GM19397 (cell line): ENCODE results near the gene KCNIP3.
"Not testable (repeated sequence)": the region's sequence is repeated elsewhere in the genome, so short reads cannot be mapped to it uniquely, and the experiment has no call there.

ENCODE experiments used
- ATAC-seq: cut with Tn5 transposase; IDR thresholded peaks from one replicate; pipeline ENCODE4 v1.9.1; 2021; ENCODE audit warnings: mild to moderate bottlenecking, moderate library complexity; ENCODE audit not compliant: unreplicated experiment

KCNIP3 gene

DNA sequence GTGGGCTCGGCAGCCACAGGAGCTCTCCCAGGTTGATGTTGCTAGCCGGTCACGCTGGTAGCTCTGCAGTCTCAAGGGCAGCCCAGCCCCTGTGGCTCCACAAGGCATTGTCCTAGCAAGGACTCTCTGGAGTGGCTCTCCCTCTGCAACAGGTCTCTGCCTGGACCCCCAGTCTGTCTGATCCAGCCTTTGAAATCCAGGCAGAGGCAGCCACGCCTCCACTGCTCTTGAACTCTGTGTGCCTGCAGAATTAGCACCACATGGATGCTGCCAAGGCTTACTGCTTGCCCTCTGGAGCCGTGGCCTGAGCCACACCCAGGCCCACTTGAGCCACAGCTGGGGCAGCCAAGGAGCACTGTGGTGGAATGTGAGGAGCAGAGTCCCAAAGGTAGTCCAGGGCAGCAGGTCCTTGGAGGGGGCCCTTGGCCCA lies 62.4 kb downstream of the KCNIP3 start:
- no peak for ATAC-seq

DNA sequence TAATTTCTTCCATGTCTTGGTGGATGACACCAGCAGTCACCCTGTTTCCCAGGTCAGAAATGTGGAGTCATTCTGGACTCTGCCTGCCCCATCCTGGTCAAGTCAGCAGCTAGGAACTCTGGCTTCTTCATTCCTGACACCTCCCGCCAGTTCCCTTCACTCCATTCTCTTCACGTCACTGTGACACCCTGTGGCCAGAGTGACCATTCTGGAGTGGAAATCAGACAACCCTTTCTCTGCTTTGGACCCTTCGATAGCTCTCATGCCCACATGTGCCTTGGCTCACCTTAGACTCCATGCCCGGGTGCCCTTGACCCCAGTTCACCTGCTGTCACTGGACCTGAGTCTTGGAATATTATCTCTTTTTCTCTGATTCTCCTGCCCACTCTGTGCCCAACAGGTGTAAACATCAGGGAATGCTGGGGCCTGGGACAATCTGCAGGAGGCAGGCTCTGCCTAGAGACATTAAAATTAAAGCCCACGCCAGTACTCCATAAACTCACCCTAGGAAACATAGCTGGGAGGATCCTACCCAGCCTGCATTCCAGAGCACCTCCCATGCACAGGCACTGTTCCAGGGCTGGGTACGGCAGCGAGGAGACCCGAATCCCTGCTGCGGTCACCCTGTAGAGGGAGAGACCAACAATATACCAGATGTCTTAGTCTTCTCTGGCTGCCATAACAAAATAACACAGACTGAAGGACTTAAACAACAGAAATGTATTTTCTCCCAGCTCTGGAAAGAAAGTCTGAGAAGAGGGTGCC lies 64.3 kb downstream of the KCNIP3 start:
- ATAC-seq = no peak

DNA sequence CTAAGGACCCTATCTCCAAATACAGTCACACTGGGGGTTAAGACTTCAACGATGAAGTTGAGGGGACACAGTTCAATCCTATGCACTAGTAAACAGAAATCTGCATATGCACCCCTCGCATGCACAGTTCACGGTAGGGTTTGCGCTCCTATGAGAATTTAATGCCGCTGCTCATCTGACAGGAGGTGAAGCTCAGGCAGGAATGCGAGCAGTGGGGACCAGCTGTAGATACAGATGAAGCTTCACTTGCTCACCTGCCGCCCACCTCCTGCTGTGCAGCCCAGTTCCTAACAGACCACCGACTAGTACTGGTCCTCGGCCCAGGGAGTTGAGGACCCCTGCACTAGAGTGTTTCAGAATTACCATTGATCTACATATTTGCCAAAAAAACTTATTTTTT lies 65.3 kb downstream of the KCNIP3 start:
- no peak for ATAC-seq

DNA sequence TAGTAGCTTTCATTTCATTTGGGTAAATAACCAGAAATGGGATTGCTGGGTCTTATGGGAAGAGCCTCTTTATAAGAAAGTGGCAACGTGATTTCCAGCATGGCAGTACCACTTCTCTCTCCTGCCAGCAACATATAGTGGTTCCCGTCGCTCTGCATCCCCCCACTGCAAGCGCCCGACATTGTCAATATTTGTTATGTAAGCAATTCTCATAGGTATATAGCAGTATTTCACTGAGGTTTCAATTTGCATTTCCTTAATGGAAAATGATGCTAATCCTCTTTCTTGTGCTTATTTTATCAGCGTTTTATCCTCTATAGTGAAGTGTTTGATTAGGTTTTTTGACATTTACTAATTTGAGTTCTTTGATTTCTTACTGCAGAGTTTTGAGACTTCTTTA lies 69.4 kb downstream of the KCNIP3 start:
- ATAC-seq = no peak

- no peak for ATAC-seq
Observed at GRCh38 chr2:95372216-95372829, 75.2 kb downstream of the KCNIP3 start.

DNA sequence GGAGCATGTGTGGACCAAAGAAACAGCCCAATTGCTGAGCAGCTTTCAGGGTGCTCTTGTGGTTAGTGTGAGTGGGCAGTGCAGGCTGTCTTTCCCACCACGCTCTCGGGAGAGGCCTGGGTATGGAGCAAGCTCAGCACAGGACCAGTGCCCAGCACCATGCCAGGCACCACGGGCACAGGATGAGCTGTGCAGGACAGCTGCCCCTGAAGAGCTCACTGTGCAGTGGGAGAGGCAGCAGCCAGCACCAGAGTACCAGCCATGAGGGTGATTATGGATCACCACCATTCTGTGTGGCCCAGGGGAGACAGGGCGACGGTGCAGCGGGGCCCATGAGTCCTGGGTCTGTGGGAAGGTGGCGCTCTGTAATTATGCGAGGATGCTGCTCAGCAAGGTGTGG lies 75.7 kb downstream of the KCNIP3 start:
- ATAC-seq = no peak

- no peak for ATAC-seq
Observed at GRCh38 chr2:95374029-95374428, 76.9 kb downstream of the KCNIP3 start.

GRCh38 chr2:95374451-95374920 lies 77.3 kb downstream of the KCNIP3 start:
- no peak for ATAC-seq

DNA sequence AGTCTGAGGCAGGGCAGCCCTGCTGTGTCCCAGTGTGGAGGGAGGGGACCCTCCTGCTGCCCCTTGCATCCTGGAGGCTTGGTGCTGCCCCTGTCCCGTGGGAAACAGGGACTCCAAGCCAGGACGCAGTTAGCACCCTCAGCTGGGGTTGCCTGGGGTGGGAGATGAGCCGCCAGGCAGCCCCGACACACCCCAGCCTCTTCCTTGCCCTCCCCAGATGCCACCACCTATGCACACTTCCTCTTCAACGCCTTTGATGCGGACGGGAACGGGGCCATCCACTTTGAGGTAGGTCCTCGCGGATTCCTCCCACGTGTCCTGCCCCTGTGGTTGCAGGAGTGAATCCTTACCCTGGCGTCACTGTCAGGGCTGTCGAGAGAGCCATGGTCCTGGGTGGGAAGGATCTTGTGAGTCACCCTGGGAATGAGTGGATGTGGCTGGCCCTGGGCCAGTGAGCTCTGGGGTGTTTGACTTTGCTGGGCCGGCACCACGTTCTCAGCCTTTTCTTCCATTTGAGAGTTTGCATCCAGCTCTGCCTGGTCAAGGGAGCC lies 77.8 kb downstream of the KCNIP3 start:
- ATAC-seq = no peak

DNA sequence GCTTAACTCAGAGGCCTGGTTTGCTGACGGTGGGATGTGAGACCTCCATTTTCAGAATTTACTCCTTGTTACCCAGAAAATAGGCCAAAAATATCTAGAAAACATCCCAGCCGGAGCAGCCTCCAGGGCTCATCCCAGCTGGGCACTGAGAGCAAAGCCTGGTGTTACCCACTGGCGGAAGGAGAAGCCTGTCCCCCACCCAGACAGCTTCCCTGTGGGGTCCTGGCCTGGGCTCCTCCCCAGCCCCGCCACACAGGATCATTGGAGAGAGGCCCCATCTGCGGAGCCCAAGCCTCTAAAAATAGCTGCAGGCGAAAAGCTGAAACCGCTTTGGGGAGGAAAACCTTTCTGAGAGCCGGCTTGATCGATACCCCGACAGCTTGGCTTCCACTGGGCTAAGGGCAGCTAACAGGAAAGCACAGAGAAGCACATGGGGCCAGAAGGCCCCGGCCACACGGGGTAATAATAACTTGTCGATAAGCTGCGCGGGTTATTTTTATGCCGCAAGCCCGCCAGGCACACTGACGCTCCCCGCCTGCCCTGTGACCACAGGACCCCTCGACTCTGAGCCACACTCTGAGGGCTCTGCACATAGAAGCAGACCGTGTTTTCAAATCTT lies 78.5 kb downstream of the KCNIP3 start:
- no peak for ATAC-seq

DNA sequence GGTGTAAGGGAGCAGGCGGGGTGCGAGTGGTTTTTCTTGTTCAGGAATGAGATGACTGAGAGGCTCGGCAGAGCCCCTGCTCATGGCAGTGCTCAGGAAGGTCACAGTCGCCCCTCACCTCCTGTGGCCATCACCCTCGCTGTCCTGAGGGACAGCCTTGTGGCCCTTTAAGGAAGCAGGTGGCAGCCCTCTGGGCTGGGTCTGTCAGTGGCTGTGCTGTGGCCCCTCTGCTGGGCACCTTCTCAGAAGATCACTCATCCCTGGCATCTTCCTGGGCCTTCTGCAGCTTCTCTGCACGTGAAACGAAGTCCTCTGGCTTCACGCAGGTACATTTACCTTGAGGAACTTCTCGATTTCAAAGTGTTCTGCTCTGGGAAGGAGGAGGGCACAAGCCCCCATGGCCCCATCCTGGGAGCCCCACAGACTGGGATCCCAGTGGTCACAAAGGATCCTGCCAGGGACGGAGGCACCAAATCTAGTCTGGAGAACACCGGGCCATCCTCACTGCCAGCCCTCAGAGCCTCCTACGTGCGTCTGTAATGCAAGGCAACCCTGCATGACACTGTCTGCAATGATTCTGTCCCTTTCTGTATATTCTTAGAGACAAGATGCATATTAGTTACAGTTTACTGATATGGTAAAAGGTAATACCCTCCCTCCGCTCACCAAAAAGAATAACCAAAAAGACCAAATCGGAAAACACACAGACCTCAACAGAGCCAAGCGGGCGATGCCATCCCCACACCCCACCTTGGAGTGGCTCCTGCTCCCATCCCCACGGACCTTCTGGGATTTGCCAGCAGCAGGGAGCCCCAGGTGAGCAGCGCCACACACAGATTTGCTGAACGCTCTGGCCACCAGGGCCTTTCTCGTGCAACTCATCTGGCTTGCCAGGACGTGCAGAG lies 79.4 kb downstream of the KCNIP3 start:
- no peak for ATAC-seq

GRCh38 chr2:95377216-95378123 lies 80.3 kb downstream of the KCNIP3 start:
- no peak for ATAC-seq

GRCh38 chr2:95378281-95378680 lies 81.1 kb downstream of the KCNIP3 start:
- ATAC-seq = not testable (repeated sequence)

DNA sequence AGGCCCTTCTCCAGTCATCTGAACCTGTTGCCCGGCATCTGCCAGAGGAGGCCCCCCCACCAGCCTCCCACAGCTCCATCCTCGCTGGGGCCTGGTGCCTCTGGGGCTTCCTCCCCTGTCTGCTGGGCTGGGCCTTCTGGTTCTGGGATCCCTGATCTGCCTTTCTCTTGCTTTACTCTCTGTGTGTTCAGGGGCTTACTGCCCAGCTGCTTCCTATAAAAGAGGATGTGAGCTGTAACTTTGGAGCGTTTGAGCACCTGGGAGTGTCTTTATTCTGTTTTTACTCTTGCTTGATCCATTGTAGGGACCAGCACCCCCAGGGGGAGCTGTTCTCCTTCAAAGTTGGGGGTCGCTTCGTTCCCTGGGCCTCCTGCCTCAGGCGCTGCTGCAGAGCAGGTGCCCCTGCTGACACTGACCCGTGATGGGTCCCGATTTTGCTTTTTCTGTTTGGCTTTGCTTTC lies 82.3 kb downstream of the KCNIP3 start:
- no peak for ATAC-seq

GRCh38 chr2:95380280-95380679 lies 83.1 kb downstream of the KCNIP3 start:
- ATAC-seq = no peak

DNA sequence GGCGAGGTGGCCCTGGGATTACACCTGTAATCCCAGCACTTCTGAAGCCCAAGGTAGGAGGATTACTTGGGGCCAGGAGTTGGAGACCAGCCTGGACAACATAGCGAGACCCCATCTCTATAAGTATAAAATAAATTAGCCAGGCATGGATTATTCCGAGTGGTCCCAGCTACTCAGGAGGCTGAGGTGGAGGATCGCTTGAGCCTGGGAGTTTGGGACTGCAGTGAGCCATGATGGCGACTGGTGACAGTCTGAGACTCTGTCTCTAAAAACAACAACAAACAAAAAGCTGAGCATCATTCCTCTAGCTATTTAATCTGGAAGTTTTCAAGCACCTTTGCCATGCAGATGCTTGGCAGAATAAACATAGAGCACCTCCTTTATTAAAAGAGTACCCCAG lies 83.6 kb downstream of the KCNIP3 start:
- no peak for ATAC-seq

GRCh38 chr2:95381212-95382191 lies 84.4 kb downstream of the KCNIP3 start:
- ATAC-seq = no peak

DNA sequence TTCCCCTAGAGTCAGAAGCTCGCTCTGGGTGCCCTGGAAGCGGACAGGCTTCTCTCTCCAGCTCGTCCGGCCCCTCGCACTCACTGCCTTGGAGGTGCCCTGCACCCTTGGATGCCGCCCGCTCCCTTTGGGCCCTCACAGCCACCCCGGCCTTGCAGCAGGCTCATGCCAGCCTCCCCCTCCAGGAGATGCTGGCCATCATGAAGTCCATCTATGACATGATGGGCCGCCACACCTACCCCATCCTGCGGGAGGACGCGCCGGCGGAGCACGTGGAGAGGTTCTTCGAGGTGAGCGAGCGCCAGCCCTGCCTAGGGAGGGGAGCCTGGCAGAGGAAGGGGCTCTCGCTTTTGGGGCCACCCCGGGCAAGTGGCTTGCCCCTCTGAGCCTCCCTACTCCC lies 85.0 kb downstream of the KCNIP3 start:
- no peak for ATAC-seq
